ENCODE data around the gene SOST. TPM values are rescaled to one million over a fixed set of nuclear protein-coding genes. Genes with fewer than 3 reads are reported as not detected.

Gene SOST
- polyA plus RNA-seq, 1 donor from 2014 or later: 0.10 TPM

DNA sequence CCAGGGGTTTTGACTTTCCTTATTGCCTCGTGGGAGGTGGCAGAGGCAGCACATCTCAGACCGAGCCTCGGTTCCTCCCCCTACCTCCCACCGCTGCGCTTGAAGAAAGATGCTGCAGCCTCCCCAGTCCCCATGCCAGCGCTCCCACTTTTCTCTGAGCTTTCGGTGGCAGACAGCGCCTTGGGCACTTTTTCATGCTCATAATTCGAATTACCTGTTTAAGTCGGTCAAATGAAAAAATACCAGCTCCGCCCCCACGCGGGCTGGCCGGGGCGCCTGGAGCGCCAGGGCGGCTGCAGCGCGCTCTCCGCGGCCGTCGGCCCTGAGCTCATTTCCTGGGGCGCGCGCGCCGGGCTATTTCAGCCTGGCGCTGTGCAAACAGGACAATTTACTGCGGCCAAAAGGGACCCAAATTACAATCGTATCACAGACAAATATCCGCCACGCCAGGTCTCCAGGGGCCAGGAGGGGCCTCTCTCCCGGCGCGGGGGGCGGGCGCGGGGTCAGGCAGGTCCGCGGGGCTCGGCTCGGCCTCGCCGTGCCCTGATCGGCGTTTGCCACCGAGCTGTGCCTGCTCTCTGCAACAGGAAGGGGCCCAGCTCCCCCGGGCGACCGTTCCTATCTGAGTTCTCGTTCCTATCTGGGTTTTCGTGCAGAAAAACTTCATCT lies 45.0 kb downstream of the SOST start:
- Histone ChIP-seq H3K9ac (ENCODE audit: low read length) (peak overlapping the region; percentile 40), H3K27ac (ENCODE audit: low read length) (no peak overlapping the region), H3F3A (ENCODE audit: insufficient read depth, low read length, poor library complexity, severe bottlenecking) (no peaks in the 10 kb centered on the region), H3K4me3 (ENCODE audit: low read length) (peak overlapping the region; percentile 65), H3K9me2 (ENCODE audit: insufficient read depth, low read length) (no peaks in the 10 kb centered on the region), H4K20me1 (ENCODE audit: insufficient read depth) (no peaks in the 10 kb centered on the region), H2AFZ (ENCODE audit: low read depth, low read length) (no peak overlapping the region), H3K4me2 (ENCODE audit: low read length) (peak overlapping the region; percentile 50), H3K27me3 (ENCODE audit: insufficient read depth, low read depth, low read length) (peaks cover 33% of the 10 kb centered on the region), H3K79me2 (replicated peaks; ENCODE audit: insufficient read depth, low read length) (no peaks in the 10 kb centered on the region), H3K9me3 (ENCODE audit: low read length) (no peaks in the 10 kb centered on the region), H3K36me3 (ENCODE audit: insufficient read depth, low read length) (no peaks in the 10 kb centered on the region)
- TF ChIP-seq SMC3 (conservative IDR thresholded peaks at IDR 0.05; ENCODE audit: poor library complexity): no peak
- no peak for TF ChIP-seq EP300 (conservative IDR thresholded peaks at IDR 0.05; ENCODE audit: poor library complexity, severe bottlenecking)
- peak; percentile 45 for TF ChIP-seq MXI1 (conservative IDR thresholded peaks at IDR 0.05; ENCODE audit: poor library complexity, severe bottlenecking)
- TF ChIP-seq EZH2 (IDR thresholded peaks at IDR 0.05; ENCODE audit: borderline replicate concordance, insufficient read depth, low read length, poor library complexity, severe bottlenecking): no peak

DNA sequence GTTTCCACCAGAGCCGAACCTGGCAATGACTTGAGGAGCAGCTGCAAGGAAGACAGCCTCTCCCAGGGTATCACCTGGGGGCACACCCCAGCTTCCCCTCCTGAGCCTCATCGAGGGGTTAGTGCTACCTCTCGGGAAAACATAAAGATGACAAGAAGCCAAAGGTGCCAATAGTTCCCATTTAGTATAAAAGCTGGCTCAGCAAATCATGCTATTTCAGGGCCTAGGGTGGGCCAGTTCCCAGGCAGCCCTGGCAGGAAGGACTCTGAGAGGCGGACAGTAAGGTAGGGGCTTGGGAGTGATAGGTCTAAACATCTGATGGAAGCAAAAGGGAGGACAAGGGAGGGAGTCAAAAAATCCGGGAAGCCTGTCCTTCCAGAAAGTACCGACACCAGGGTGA lies 46.2 kb downstream of the SOST start:
- Histone ChIP-seq H3K27ac (ENCODE audit: low read length) (no peak overlapping the region), H3F3A (ENCODE audit: insufficient read depth, low read length, poor library complexity, severe bottlenecking) (no peaks in the 10 kb centered on the region), H2AFZ (ENCODE audit: low read depth, low read length) (no peak overlapping the region), H3K4me2 (ENCODE audit: low read length) (no peak overlapping the region), H3K79me2 (replicated peaks; ENCODE audit: insufficient read depth, low read length) (no peaks in the 10 kb centered on the region), H3K9ac (ENCODE audit: low read length) (no peak overlapping the region), H3K27me3 (ENCODE audit: insufficient read depth, low read depth, low read length) (peaks cover 33% of the 10 kb centered on the region), H3K4me3 (ENCODE audit: low read length) (no peak overlapping the region), H3K9me3 (ENCODE audit: low read length) (no peaks in the 10 kb centered on the region), H3K9me2 (ENCODE audit: insufficient read depth, low read length) (no peaks in the 10 kb centered on the region), H3K36me3 (ENCODE audit: insufficient read depth, low read length) (no peaks in the 10 kb centered on the region), H4K20me1 (ENCODE audit: insufficient read depth) (no peaks in the 10 kb centered on the region)
- TF ChIP-seq, protein P1, sequence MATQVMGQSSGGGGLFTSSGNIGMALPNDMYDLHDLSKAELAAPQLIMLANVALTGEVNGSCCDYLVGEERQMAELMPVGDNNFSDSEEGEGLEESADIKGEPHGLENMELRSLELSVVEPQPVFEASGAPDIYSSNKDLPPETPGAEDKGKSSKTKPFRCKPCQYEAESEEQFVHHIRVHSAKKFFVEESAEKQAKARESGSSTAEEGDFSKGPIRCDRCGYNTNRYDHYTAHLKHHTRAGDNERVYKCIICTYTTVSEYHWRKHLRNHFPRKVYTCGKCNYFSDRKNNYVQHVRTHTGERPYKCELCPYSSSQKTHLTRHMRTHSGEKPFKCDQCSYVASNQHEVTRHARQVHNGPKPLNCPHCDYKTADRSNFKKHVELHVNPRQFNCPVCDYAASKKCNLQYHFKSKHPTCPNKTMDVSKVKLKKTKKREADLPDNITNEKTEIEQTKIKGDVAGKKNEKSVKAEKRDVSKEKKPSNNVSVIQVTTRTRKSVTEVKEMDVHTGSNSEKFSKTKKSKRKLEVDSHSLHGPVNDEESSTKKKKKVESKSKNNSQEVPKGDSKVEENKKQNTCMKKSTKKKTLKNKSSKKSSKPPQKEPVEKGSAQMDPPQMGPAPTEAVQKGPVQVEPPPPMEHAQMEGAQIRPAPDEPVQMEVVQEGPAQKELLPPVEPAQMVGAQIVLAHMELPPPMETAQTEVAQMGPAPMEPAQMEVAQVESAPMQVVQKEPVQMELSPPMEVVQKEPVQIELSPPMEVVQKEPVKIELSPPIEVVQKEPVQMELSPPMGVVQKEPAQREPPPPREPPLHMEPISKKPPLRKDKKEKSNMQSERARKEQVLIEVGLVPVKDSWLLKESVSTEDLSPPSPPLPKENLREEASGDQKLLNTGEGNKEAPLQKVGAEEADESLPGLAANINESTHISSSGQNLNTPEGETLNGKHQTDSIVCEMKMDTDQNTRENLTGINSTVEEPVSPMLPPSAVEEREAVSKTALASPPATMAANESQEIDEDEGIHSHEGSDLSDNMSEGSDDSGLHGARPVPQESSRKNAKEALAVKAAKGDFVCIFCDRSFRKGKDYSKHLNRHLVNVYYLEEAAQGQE (IDR thresholded peaks at IDR 0.05; ENCODE audit: borderline replicate concordance): no peak
- TF ChIP-seq, protein P2, sequence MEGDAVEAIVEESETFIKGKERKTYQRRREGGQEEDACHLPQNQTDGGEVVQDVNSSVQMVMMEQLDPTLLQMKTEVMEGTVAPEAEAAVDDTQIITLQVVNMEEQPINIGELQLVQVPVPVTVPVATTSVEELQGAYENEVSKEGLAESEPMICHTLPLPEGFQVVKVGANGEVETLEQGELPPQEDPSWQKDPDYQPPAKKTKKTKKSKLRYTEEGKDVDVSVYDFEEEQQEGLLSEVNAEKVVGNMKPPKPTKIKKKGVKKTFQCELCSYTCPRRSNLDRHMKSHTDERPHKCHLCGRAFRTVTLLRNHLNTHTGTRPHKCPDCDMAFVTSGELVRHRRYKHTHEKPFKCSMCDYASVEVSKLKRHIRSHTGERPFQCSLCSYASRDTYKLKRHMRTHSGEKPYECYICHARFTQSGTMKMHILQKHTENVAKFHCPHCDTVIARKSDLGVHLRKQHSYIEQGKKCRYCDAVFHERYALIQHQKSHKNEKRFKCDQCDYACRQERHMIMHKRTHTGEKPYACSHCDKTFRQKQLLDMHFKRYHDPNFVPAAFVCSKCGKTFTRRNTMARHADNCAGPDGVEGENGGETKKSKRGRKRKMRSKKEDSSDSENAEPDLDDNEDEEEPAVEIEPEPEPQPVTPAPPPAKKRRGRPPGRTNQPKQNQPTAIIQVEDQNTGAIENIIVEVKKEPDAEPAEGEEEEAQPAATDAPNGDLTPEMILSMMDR (IDR thresholded peaks at IDR 0.05; ENCODE audit: poor library complexity, severe bottlenecking): no peak
- no peak for TF ChIP-seq EZH2 (IDR thresholded peaks at IDR 0.05; ENCODE audit: borderline replicate concordance, insufficient read depth, low read length, poor library complexity, severe bottlenecking)
- TF ChIP-seq POLR2AphosphoS5 (IDR thresholded peaks at IDR 0.05): no peak
- no peak for TF ChIP-seq MXI1 (conservative IDR thresholded peaks at IDR 0.05; ENCODE audit: poor library complexity, severe bottlenecking)
- no peak for TF ChIP-seq SMC3 (conservative IDR thresholded peaks at IDR 0.05; ENCODE audit: poor library complexity)
- no peak for TF ChIP-seq TAF1 (IDR thresholded peaks at IDR 0.05; ENCODE audit: low read depth)
- TF ChIP-seq RAD21 (conservative IDR thresholded peaks at IDR 0.05): no peak
- TF ChIP-seq EP300 (conservative IDR thresholded peaks at IDR 0.05; ENCODE audit: poor library complexity, severe bottlenecking): no peak

All from neural cell (in vitro differentiated cells).